Naive thymus-derived CD4-positive, alpha-beta T cell (primary cell): Measurements from ENCODE around the gene NOL4L. TPM values are rescaled to one million over a fixed set of nuclear protein-coding genes. Genes with fewer than 3 reads are reported as not detected.
"Not testable (repeated sequence)": the region's sequence is repeated elsewhere in the genome, so short reads cannot be mapped to it uniquely, and the experiment has no call there.

Experiments used
- ATAC-seq: fragments of 150-1000 bp; cut with Tn5 transposase; 2 replicates; pipeline ENCODE4 v1.10.0; 2021; ENCODE audit warnings: mild to moderate bottlenecking, moderate library complexity
- CTCF ChIA-PET: fragments of 350-600 bp; sonication (Branson Sonifier 250); formaldehyde crosslinking; loops from one replicate; lab custom pipeline; 2021; ENCODE audit warnings: antibody characterized with exemption; lab: Charles Lee
- POLR2A ChIA-PET: fragments of 350-600 bp; sonication (Branson Sonifier 250); formaldehyde crosslinking; loops from one replicate; lab custom pipeline; 2021; ENCODE audit warnings: antibody characterized with exemption, inconsistent platforms; lab: Charles Lee
- DNase-seq, 9 donors: peaks; one replicate each; pipeline versions ENCODE4 v3.0.0 to v3.0.0-alpha.2; 2020 to 2022; ENCODE audit warnings: mixed read lengths in 1 of 9
- H3K27ac ChIP-seq: one replicate; pipeline ENCODE4 v1.7.0; 2013; ENCODE audit warnings: mild to moderate bottlenecking, low read depth, low read length, moderate library complexity
- H3K27me3 ChIP-seq, 2 donors: one replicate each; pipeline ENCODE4 v1.7.0; 2013; ENCODE audit warnings: low read length in 2 of 2, mild to moderate bottlenecking in 2 of 2, moderate library complexity in 2 of 2; ENCODE audit not compliant: control insufficient read depth in 2 of 2, insufficient read depth in 2 of 2
- H3K36me3 ChIP-seq, 3 experiments: 1 replicate in 2 of 3; 2 replicates in 1 of 3; pipeline ENCODE4 v1.7.0; 2013; ENCODE audit warnings: low read length in 3 of 3, mild to moderate bottlenecking in 3 of 3, moderate library complexity in 1 of 3; ENCODE audit not compliant: insufficient read depth in 3 of 3, control insufficient read depth in 2 of 3
- H3K4me1 ChIP-seq, 2 donors: one replicate each; pipeline ENCODE4 v1.7.0; 2013; ENCODE audit warnings: low read length in 2 of 2, mild to moderate bottlenecking in 2 of 2, moderate library complexity in 1 of 2; ENCODE audit not compliant: control insufficient read depth in 2 of 2, insufficient read depth in 2 of 2
- H3K4me3 ChIP-seq: 2 replicates; pipeline ENCODE4 v1.7.0; 2013; ENCODE audit warnings: mild to moderate bottlenecking, low read length
- H3K9me3 ChIP-seq, 3 experiments: 1 replicate in 2 of 3; 2 replicates in 1 of 3; pipeline ENCODE4 v1.7.0; 2013; ENCODE audit warnings: low read length in 3 of 3; ENCODE audit not compliant: control insufficient read depth in 2 of 3
- H3K27ac Mint-ChIP-seq, 9 donors: one replicate each; pipeline ENCODE4 v1.8.0; 2020 to 2022; ENCODE audit warnings: mixed read lengths in 9 of 9, mild to moderate bottlenecking in 8 of 9, moderate library complexity in 5 of 9, inconsistent platforms in 2 of 9
- H3K27me3 Mint-ChIP-seq, 5 donors: one replicate each; pipeline ENCODE4 v1.8.0; 2021 to 2022; ENCODE audit warnings: mixed read lengths in 5 of 5, mild to moderate bottlenecking in 1 of 5
- H3K36me3 Mint-ChIP-seq, 5 donors: one replicate each; pipeline ENCODE4 v1.8.0; 2020 to 2022; ENCODE audit warnings: mixed read lengths in 5 of 5, mild to moderate bottlenecking in 3 of 5, inconsistent platforms in 1 of 5
- H3K4me1 Mint-ChIP-seq, 7 donors: one replicate each; pipeline ENCODE4 v1.8.0; 2020 to 2022; ENCODE audit warnings: mixed read lengths in 7 of 7, mild to moderate bottlenecking in 3 of 7, inconsistent platforms in 1 of 7
- H3K4me3 Mint-ChIP-seq, 10 donors: one replicate each; pipeline ENCODE4 v1.8.0; 2020 to 2022; ENCODE audit warnings: mild to moderate bottlenecking in 10 of 10, mixed read lengths in 10 of 10, moderate library complexity in 6 of 10, inconsistent platforms in 2 of 10
- H3K9me3 Mint-ChIP-seq, 11 donors: one replicate each; pipeline ENCODE4 v1.8.0; 2020 to 2022; ENCODE audit warnings: mixed read lengths in 11 of 11, mild to moderate bottlenecking in 4 of 11, inconsistent platforms in 1 of 11, moderate library complexity in 1 of 11
- intact Hi-C, 2 donors: fragments of 100-400 bp; cut with micrococcal nuclease; formaldehyde crosslinking; loops; one replicate each; pipeline ENCODE4 v1.15.1; 2023
- polyA plus RNA-seq, 2 donors: library from polyadenylated mRNA; unstranded; fragments of 300-500 nt; fragmentation: Illumina TruSeq; gene quantifications; one replicate each; pipeline ENCODE4 v1.2.3, GENCODE V29; 2021
- total RNA-seq, 6 experiments: library from RNA in 5 of 6; stranded (reverse) in 5 of 6; gene quantifications; 1 replicate in 5 of 6; 2 replicates in 1 of 6; pipeline ENCODE4 v1.2.3 and lab custom pipeline; 2021 to 2026

Gene NOL4L
- total and polyA plus RNA-seq, 7 experiments from 2014 or later, result 17.3 to 81.9 (median 62.7) TPM

DNA sequence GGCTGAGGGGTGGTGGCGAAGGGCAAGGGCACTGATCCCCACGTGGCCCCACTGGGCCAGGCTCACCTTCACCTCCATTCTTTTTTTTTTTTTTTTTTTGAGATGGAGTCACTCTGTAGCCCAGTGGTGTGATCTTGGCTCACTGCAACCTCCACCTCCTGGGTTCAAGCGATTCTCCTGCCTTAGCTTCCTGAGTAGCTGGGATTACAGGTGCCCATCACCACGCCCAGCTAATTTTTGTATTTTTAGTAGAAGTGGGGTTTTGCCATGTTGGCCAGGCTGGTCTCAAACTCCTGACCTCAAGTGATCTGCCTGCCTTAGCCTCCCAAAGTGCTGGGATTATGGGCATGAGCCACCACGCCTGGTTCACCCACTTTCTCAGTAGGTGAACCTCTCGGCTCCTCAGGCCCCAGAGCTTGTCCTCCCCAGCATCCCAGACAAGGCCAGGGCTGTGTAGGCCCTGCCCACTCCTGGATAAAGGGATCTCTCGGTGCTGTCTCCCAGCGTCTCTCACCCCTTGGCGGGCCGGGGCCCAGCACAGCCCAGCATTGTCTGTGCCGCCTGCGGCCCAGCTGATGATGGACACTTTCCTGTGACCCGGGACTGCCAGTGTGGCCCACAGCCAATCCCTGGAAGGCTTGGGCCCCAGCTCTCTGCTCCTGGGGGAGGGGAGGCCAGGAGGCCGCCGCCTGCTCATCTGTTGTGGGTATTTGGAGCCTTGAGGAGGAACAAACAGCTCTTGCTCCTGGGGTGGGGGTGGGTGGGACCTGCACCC is 119.0 kb downstream of the NOL4L start:
- H3K9me3 ChIP-seq, DNase-seq, CTCF ChIA-PET, ATAC-seq, H3K4me3 Mint-ChIP-seq, intact Hi-C loops, H3K36me3 Mint-ChIP-seq, H3K4me1 ChIP-seq, H3K27me3 Mint-ChIP-seq, H3K27ac ChIP-seq, H3K27me3 ChIP-seq, H3K9me3 Mint-ChIP-seq, H3K4me1 Mint-ChIP-seq, H3K4me3 ChIP-seq: not testable (repeated sequence)
- peak overlapping the region in 3 of 9 donors; percentile 37 to 74 (median 63) for H3K27ac Mint-ChIP-seq
- peaks cover 0 to 70% (median 0%) of the 10 kb centered on the region in 3 experiments for H3K36me3 ChIP-seq
- POLR2A ChIA-PET, result interaction anchor here (0.6 kb wide), 1 partner anchor 1149 kb away, joined by 5 read pairs; no protein-coding TSS in a partner anchor

DNA sequence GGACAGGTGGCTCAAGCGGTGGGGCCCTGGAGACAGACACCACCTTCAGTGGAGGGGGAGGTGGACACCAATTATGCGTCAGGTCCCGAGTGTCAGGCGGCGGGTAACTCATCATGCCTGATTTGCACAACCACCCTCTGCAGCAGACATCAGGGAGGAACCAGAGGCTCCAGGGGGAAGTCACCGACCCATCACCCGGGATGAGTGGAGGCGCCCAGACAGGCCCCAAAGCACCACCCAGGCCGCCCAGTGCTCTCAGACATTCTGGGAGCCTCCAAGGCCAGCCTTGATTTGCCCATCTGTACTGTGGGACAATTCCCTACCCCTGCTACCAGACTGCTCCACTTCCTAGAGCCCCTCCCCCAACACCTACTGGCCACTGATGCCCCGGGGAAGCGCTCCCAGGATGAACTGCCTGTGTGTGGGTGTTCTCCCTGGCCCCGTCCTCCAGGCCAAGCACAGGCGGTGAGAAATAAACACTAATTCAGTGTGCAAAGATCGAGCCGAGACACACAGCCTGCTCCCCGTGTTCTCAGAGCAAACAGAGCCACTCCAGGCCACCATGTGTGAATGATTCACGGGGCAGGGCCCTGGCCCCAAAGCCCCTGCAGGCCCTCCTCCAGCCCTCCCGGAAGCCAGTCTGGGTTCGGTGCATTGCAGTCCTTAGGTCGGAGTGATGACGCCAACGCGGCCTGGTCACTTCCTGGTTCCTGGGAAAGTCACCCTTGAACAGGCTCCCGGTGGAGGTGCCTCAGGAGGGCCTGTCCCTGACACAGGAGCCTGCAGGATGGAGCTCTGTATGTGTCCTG is 119.8 kb downstream of the NOL4L start:
- no peaks in the 10 kb centered on the region for H3K9me3 Mint-ChIP-seq
- no peak overlapping the region for H3K4me3 Mint-ChIP-seq
- POLR2A ChIA-PET, result no interaction called here
- H3K36me3 Mint-ChIP-seq, result no peaks in the 10 kb centered on the region
- H3K36me3 ChIP-seq, result peaks cover 0 to 70% (median 0%) of the 10 kb centered on the region in 3 experiments
- H3K27me3 ChIP-seq, result no peaks in the 10 kb centered on the region
- H3K4me3 ChIP-seq, result no peak overlapping the region
- no peaks in the 10 kb centered on the region for H3K27me3 Mint-ChIP-seq
- H3K4me1 ChIP-seq, result no peaks in the 10 kb centered on the region
- peaks cover 0 to 8% (median 4%) of the 10 kb centered on the region in 7 donors for H3K4me1 Mint-ChIP-seq
- H3K27ac ChIP-seq, result no peak overlapping the region
- H3K9me3 ChIP-seq, result no peaks in the 10 kb centered on the region
- H3K27ac Mint-ChIP-seq, result peak overlapping the region in 4 of 9 donors; percentile 12 to 74 (median 36)
- intact Hi-C loops, result no loop called here
- DNase-seq, result no peak
- ATAC-seq, result peak; percentile 28
- CTCF ChIA-PET, result no interaction called here

DNA sequence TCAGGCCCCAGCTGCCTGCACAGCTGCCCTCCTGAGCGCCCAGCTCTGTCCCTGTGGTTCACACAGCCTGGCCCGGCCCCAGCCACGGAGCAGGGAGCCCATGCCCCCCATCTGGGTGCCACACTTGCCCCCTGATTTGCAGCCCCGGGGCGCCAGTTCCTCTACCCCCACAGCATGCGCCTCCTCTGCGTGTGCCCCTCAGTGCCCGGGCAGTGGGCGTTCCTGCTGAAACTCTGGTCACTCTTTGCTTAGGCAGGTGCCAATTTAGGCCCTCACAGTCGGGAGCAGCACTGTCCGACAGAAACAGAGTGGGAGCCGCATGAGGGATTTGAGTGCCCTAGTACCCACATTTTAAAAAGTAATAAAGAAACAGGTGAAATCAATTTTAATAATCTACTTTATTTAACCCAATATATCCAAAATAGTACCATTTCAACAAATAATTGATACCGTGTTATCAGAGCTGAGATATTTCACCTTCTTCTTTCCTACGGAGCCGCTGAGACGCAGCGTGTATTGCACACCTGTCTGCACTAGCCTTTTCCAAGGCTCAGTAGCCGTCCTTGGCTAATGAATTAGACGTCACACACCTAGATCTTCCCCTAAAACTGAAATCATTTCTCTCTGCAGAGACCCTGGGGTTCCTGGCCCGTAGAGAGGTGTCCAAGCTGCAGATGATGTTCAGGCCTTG is 120.6 kb downstream of the NOL4L start:
- Mint-ChIP-seq H3K4me1 (peaks cover 0 to 9% (median 0%) of the 10 kb centered on the region in 7 donors), H3K36me3 (no peaks in the 10 kb centered on the region), H3K9me3 (no peaks in the 10 kb centered on the region), H3K4me3 (no peak overlapping the region), H3K27me3 (no peaks in the 10 kb centered on the region), H3K27ac (peak overlapping the region in 3 of 9 donors; percentile 25 to 65 (median 47))
- H3K4me1 ChIP-seq, result no peaks in the 10 kb centered on the region
- no peak overlapping the region for H3K27ac ChIP-seq
- CTCF ChIA-PET, result no interaction called here
- no peaks in the 10 kb centered on the region for H3K9me3 ChIP-seq
- no peak overlapping the region for H3K4me3 ChIP-seq
- intact Hi-C loops, result no loop called here
- no peaks in the 10 kb centered on the region for H3K27me3 ChIP-seq
- DNase-seq, result no peak
- no peak for ATAC-seq
- H3K36me3 ChIP-seq, result peaks cover 0 to 74% (median 3%) of the 10 kb centered on the region in 3 experiments
- POLR2A ChIA-PET, result interaction anchor here (0.5 kb wide), 1 partner anchor 188 kb away, joined by 5 read pairs; no protein-coding TSS in a partner anchor

DNA sequence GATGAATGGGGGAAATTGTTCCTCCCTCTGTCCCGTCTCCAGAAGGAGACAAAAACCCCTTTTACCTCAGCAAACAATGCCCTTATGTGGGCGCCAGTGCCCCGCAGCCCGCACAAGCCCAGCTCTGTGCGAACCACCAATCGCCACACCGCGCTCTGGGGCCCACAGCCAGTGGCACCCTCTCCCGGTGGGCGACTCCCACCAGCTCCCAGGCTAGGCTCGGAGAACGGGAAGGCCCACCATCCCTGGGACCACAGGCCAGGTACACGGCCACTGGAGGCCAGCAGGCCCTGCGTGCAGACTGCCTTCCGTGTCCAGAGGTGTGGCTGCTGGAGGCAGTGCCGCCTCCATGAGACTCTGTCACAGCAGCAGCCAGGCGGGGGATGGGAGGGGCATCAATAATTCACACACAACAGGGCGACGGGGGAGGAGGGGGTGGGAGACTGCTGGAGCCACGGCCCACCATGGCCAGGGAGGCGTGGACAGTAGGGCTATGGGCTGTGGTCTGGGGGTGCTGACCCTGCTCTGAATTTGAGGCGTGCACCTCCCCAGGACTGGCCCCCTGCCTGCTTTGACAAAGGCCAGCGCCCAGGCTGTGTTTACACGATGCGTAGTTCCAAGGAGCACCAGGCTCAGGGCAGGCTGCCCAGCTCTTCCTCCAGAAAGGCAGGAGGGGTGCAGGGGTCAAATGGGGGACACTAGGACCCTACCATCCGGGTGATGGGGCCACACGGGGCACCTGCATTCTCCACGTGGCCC is 121.3 kb downstream of the NOL4L start:
- no peak for DNase-seq
- no peak for ATAC-seq
- Mint-ChIP-seq H3K9me3 (no peaks in the 10 kb centered on the region), H3K4me1 (peaks cover 0 to 9% (median 0%) of the 10 kb centered on the region in 7 donors), H3K27me3 (no peaks in the 10 kb centered on the region), H3K27ac (peak overlapping the region in 3 of 9 donors; percentile 17 to 67 (median 25)), H3K4me3 (no peak overlapping the region), H3K36me3 (no peaks in the 10 kb centered on the region)
- CTCF ChIA-PET, result interaction anchor here (0.8 kb wide), 1 partner anchor 22 kb away, joined by 3 read pairs; no protein-coding TSS in a partner anchor
- Histone ChIP-seq H3K36me3 (peaks cover 0 to 76% (median 3%) of the 10 kb centered on the region in 3 experiments), H3K4me1 (no peaks in the 10 kb centered on the region), H3K27ac (no peak overlapping the region), H3K4me3 (no peak overlapping the region), H3K27me3 (no peaks in the 10 kb centered on the region), H3K9me3 (no peaks in the 10 kb centered on the region)
- intact Hi-C loops, result no loop called here
- POLR2A ChIA-PET, result interaction anchor here (0.5 kb wide), 1 partner anchor 188 kb away, joined by 5 read pairs; no protein-coding TSS in a partner anchor

DNA sequence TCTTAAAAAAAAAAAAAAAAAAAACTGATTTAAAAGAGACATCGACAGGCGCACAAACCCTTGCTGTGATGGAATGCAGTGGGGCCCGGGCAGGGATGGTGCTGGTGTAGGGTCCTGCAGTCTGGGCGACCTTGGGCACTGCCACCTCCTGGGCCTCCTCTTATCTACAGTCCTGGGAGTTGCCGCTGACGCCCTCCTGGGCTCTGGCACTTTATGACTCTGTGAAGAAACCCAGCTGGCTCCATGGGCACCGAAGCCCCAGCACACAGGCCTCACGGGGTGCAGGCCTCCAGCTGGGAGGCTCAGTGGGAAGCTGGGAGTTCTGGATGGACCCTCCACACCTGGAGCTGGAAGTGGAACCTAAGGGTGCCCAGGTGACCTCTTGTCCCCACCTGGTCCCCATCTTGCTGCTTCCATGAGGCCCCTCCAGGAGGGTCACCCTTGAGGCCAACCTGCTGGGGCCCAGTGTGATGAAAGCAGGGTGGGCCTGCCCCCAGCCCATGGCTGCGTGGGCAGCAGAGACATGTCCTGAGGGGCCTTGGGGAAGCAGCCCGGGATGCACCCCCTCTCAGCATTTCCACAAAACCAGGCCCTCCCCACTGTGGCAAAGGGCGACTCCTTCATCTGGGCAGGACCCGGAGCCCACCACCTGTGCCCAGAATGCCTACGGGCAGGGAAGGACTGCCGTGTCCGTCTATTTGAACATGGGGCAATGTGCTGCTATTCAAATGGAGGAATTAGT is 122.1 kb downstream of the NOL4L start:
- Histone ChIP-seq H3K4me3 (no peak overlapping the region), H3K27ac (no peak overlapping the region), H3K4me1 (no peaks in the 10 kb centered on the region), H3K9me3 (no peaks in the 10 kb centered on the region), H3K36me3 (peaks cover 0 to 79% (median 3%) of the 10 kb centered on the region in 3 experiments), H3K27me3 (no peaks in the 10 kb centered on the region)
- ChIA-PET POLR2A (no interaction called here), CTCF (interaction anchor here (0.8 kb wide), 1 partner anchor 23 kb away, joined by 3 read pairs; no protein-coding TSS in a partner anchor)
- no peaks in the 10 kb centered on the region for H3K27me3 Mint-ChIP-seq
- peaks cover 0 to 9% (median 7%) of the 10 kb centered on the region in 7 donors for H3K4me1 Mint-ChIP-seq
- DNase-seq, result no peak
- no peak overlapping the region for H3K4me3 Mint-ChIP-seq
- no peaks in the 10 kb centered on the region for H3K36me3 Mint-ChIP-seq
- peak overlapping the region in 3 of 9 donors; percentile 17 to 86 (median 67) for H3K27ac Mint-ChIP-seq
- no peak for ATAC-seq
- intact Hi-C loops, result no loop called here
- no peaks in the 10 kb centered on the region for H3K9me3 Mint-ChIP-seq
